Suppressor macrophage treated with lipopolysaccharide for 4 hours (primary cell): ENCODE data around the gene HIBCH.
A peak's percentile ranks its signal among the peaks of the same experiment; 100 is the strongest.
"Not testable (repeated sequence)": the region's sequence is repeated elsewhere in the genome, so short reads cannot be mapped to it uniquely, and the experiment has no call there.

Experiments
- DNase-seq: peaks from one replicate; pipeline ENCODE4 v3.0.0-alpha.2; 2020

HIBCH gene

GRCh38 chr2:190182071-190182524 lies 137.5 kb downstream of the HIBCH start:
- DNase-seq: no peak

GRCh38 chr2:190181123-190181669 lies 138.4 kb downstream of the HIBCH start:
- DNase-seq: no peak

DNA sequence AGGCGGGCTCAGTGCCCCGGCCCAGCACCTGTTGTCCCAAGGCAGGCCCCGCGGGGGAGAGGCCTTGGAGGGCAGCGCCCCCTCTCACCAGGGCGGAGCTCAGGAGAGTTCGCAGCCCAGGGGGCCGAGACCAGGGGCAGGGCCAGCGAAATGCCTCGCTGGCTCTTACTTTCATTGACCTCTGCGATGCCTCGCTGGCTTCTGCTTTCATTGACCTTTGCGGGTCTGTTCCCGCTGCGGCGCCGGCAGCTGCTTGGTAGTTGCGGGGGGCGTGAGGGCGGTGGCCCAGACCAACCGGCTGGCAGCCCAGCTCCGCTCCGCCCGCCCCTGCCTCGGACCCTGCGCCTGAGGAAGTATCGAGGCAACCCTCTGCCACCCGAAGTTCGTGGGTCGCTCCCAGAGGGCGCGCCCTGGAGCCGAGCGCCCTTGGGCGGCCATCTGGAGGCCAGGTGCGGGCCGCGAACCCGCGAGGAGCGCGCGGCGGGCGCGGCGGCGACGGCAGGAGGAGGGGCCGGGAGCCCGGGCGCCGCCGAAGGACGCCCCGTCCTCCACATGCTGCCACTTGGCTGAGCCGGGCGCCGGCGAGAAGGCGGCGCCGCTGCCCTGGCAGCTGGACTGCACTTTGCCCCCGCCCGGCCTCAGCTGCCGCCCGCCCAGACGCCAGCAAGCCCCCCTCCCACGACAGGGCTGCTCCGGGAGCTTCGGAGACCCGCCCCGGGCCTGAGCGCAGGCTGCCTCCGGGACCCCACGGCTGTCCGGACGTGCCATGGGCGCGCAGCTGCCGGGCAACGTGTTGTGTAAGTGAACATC lies 139.1 kb downstream of the HIBCH start:
- peak; percentile 24 for DNase-seq

GRCh38 chr2:190179754-190180312 lies 139.8 kb downstream of the HIBCH start:
- no peak for DNase-seq

GRCh38 chr2:190178066-190178722 lies 141.4 kb downstream of the HIBCH start:
- no peak for DNase-seq

GRCh38 chr2:190177249-190178040 lies 142.2 kb downstream of the HIBCH start:
- DNase-seq: no peak

GRCh38 chr2:190173392-190173791 lies 146.2 kb downstream of the HIBCH start:
- DNase-seq: no peak

GRCh38 chr2:190170673-190171072 lies 149.0 kb downstream of the HIBCH start:
- DNase-seq: no peak

- DNase-seq: no peak
These were observed 150.2 kb downstream of the HIBCH start for GRCh38 chr2:190169221-190170072.

DNA sequence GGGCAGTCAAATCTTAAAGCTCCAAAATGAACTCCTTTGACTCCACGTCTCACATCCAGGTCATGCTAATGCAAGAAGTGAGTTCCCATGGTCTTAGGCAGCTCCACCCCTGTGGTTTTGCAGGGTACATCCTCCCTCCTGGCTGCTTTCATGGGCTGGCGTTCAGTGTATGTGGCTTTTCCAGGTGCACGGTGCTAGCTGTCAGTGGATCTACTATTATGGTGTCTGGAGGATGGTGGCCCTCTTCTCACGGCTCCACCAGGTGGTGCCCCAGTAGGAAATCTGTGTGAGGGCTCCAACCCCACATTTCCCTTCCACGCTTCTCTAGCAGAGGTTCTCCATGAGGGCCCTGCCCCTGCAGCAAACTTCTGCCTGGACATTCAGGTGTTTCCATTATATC lies 151.9 kb downstream of the HIBCH start:
- DNase-seq: no peak

GRCh38 chr2:190165491-190165890 lies 154.1 kb downstream of the HIBCH start:
- no peak for DNase-seq

DNA sequence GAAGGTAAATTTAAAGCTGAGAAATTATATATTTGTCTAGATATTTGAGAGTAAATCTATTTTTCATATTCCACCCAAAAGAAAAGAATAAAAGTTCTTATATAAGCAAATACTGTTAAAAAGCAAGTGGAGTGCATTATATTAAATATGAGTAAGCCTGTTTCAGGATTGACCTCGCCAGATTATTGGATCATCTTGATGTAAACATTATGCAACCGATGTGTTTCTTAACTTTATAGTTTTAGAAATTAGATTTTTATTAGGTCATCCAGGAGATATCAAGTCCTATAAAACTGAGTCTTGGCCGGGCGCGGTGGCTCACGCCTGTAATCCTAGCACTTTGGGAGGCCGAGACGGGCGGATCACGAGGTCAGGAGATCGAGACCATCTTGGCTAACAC lies 156.8 kb downstream of the HIBCH start:
- DNase-seq: no peak

- no peak for DNase-seq
These were observed 160.2 kb downstream of the HIBCH start for GRCh38 chr2:190159453-190159852.

DNA sequence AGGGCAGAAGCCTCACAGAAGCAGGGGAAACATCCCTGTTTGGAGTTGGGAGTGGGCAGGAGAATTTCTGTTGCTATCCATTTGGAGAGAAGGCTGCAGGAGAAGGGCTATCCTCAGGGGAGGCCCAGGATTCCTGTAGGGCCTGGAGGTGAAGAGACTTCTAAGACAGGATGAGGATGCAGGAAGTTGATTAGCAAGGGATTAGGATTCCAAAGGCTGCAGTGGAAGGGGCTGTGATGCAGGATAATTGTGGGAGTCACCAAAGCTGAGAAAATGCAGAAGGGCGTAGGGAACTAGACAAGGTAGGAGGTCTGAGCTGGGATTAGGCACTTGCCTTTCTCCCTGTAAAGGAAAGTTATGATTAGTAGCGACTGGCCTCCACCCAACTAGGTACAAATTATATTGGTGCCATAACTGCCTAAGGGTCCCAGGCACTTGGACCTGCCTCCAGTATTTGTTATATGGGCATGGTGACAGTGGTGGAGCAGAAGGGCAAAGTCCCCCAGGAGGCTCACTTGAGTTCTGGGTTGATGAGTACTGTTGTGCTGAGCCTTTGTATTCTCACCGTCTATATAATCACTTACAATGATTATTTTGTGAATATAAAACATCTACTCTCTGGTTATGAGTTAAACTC lies 160.7 kb downstream of the HIBCH start:
- no peak for DNase-seq

DNA sequence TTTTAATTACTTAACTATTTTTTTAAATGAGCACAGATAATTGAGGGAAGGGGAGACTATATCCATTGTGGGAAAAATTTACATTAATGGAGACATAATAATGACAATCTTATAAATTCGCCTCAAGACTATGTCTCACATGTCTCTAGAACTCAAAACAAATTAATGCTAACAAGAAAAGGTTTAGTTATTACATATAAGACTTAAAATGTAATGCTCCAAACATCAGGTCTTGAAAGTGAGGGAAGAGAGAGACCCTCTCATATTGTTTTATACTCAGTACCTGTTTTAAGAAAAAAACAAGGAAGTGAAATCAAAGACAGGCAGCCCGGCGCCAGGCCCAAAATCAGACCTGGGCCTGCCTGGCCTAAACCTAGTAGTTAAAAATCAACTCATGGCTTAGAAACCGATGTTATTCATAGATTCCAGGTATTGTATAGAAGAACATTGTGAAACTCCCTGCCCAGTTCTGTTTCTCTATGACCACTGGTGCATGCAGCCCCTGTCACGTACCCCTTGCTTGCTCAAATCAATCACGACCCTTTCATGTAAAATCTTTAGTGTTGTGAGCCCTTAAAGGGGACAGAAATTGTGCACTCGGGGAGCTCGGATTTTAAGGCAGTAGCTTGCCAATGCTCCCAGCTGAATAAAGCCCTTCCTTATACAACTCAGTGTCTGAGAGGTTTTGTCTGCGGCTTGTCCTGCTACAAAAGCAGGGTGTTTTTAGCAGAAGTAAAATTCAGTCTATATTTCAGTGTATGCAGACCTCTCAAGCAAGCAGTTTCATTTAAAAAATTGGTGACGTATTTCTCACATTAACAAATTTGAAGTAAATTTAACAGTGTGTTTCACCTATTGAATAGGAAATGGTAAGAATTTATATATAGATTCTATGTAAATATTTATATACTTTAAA lies 161.8 kb downstream of the HIBCH start:
- DNase-seq: not testable (repeated sequence)

- no peak for DNase-seq
These were observed 163.0 kb downstream of the HIBCH start for GRCh38 chr2:190156530-190157212.
